GM12892 (cell line): ENCODE data around the gene NEDD4L.

Experiments used
- POLR2A ChIP-seq: IDR thresholded peaks from 2 replicates; pipeline ENCODE4 v1.6.1; 2011; ENCODE audit warnings: low read depth, low read length, control low read depth
- TAF1 ChIP-seq: IDR thresholded peaks from 2 replicates; pipeline ENCODE4 v1.6.1; 2011; ENCODE audit warnings: low read depth, mild to moderate bottlenecking, control low read depth, low read length, borderline replicate concordance

GRCh38 chr18:58375051-58375450, 331.0 kb downstream of the NEDD4L start:
- TF ChIP-seq POLR2A (no peak), TAF1 (no peak)
